Heart right ventricle (tissue), 16 donors: ENCODE data around the gene FBN1. TPM values are rescaled to one million over a fixed set of nuclear protein-coding genes. Genes with fewer than 3 reads are reported as not detected.

ENCODE experiments used
- ATAC-seq, 8 donors: fragments of 200-7000 bp; cut with Tn5 transposase; one replicate each; pipeline ENCODE4 v1.9.1; 2020; ENCODE audit warnings: mild to moderate bottlenecking in 8 of 8, moderate library complexity in 8 of 8, moderate number of reproducible peaks in 1 of 8
- DNase-seq, 2 donors: peaks; one replicate each; pipeline ENCODE4 v3.0.0-alpha.2; 2020
- H3K27ac ChIP-seq, 10 donors: fragments of 200-600 bp; sonication (generic) in 2 of 10; one replicate each; pipeline versions ENCODE4 v1.5.0 to v1.8.0; 2020 to 2022; ENCODE audit warnings: mild to moderate bottlenecking in 3 of 10
- H3K27me3 ChIP-seq, 7 donors: fragments of 200-600 bp; one replicate each; pipeline ENCODE4 v1.8.0; 2021 to 2022; ENCODE audit warnings: mild to moderate bottlenecking in 2 of 7
- H3K36me3 ChIP-seq, 9 donors: fragments of 200-600 bp; sonication (generic) in 1 of 9; one replicate each; pipeline versions ENCODE4 v1.5.0 to v1.8.0; 2020 to 2022; ENCODE audit warnings: mild to moderate bottlenecking in 2 of 9
- H3K4me1 ChIP-seq, 9 donors: fragments of 200-600 bp; sonication (generic) in 1 of 9; one replicate each; pipeline versions ENCODE4 v1.5.0 to v1.8.0; 2020 to 2022; ENCODE audit warnings: mild to moderate bottlenecking in 4 of 9
- H3K4me3 ChIP-seq, 10 donors: fragments of 200-600 bp; sonication (generic) in 2 of 10; one replicate each; pipeline versions ENCODE4 v1.5.0 to v1.8.0; 2020 to 2022; ENCODE audit warnings: mild to moderate bottlenecking in 7 of 10, moderate library complexity in 2 of 10
- H3K9me3 ChIP-seq, 11 donors: fragments of 200-600 bp in 10 of 11; sonication (generic) in 2 of 11; one replicate each; pipeline versions ENCODE4 v1.5.0 to v1.8.0; 2013 to 2022; ENCODE audit warnings: mild to moderate bottlenecking in 2 of 11, control low read depth in 1 of 11, moderate library complexity in 1 of 11
- WGBS, 2 donors: extraction: QIAGEN DNeasy Blood & Tissue Kit; methylation state at CpG; one replicate each; pipeline ENCODE4 v1.1.7; 2013; ENCODE audit warnings: inconsistent platforms in 1 of 2; 5-methylcytosine and 5-hydroxymethylcytosine counted together
- intact Hi-C, 10 donors: fragments of 100-400 bp; cut with DNase I; formaldehyde crosslinking; loops; one replicate each; pipeline versions ENCODE4 v1.11.1 to v1.14.2; 2022
- polyA plus RNA-seq, 2 donors: library from polyadenylated mRNA; stranded (reverse); fragments of 200-250 nt; gene quantifications; one replicate each; pipeline ENCODE4 v1.2.3, GENCODE V29; 2013
- total RNA-seq, 10 donors: library from RNA; stranded (reverse); fragmentation: NEBNext Ultra II Directional in 3 of 10; extraction: Animal tissue kit (Norgen Biotek cat#: 25700) in 3 of 10; gene quantifications; one replicate each; pipeline versions ENCODE4 v1.2.1 to v1.2.4, GENCODE V29; 2021 to 2023
- TF ChIP-seq, protein P1 (sequence below), 9 donors: fragments of 200-600 bp; sonication (generic) in 2 of 9; IDR thresholded peaks; one replicate each; pipeline versions ENCODE4 v1.5.0 to v1.8.0; 2021 to 2022; ENCODE audit warnings: antibody characterized with exemption in 9 of 9, mild to moderate bottlenecking in 5 of 9, moderate library complexity in 1 of 9
- donor health status: Arrhythmogenic right ventricular cardiomyopathy.
- donor health status: ischemic (EF 13 %, LVEDD 7.1; RV severe dilation, severe dysfunction).
- donor health status: healthy with polysubstance abuse.
- donor health status: DM: no; HTN: yes; CAD: no.
- donor health status: DM: no; HTN: no; CAD: no.
- donor health status: ischemic (EF 25% LVEDD 6.9; RV normal size, moderate dysfunction).
- donor health status: ischemic (EF 25% LVEDD 5.7; RV mildly dilated, moderate dysfunction).
- donor health status: healthy.
- donor health status: DM: yes; HTN: yes; CAD: no.
- donor health status: Ischemic cardiomyopathy.
- donor health status: ischemic (EF 35%, LVEDD 5.7; RV mildly dilated, moderate dysfunction).
- donor health status: nonischemic (EF 11% LVEDD 7.7; RV severe dilation, severe dysfunction).
- donor health status: DM: yes; HTN: yes; CAD: no.
- donor health status: PGD.
- donor health status: ischemic (EF 29% LVEDD 5.4; RV normal size, mild dysfunction).
- donor health status: nonischemic (EF 23%, LVEDD 6.1; RV moderate dilation, normal function).

Gene FBN1
- total and polyA plus RNA-seq, 12 donors: 7.0 to 116 (median 31.1) TPM

DNA sequence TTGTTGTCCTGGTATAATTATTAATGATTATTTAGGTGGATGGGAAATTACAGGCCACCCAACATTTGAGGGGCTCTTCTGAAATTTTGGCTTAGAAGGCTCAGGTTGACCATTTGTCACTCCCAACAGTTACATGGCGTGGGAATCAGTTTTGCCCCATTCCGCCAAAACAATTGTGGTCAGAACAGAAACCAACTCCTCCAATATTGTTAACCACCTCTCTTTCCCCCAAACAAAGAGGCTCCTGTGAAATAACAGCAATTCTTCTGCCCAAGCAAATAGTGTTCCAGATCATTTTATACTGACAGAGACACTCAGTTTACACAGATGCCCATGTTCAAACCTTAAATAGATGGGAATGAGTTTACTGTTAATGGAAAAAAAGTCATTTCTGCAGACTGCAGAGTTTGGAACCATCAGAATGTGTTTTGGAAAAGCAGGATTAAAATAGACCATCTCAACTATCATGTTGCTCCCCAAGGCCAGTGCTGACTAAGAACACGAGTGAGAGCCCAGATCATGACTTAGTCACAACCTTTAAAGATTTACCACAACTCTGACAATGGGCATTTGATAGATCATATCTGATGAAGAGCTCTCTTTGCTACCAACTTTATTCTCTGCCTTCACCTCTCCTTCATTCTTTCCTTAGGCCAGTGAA, 212.2 kb downstream of the FBN1 start:
- TF ChIP-seq, protein P1, sequence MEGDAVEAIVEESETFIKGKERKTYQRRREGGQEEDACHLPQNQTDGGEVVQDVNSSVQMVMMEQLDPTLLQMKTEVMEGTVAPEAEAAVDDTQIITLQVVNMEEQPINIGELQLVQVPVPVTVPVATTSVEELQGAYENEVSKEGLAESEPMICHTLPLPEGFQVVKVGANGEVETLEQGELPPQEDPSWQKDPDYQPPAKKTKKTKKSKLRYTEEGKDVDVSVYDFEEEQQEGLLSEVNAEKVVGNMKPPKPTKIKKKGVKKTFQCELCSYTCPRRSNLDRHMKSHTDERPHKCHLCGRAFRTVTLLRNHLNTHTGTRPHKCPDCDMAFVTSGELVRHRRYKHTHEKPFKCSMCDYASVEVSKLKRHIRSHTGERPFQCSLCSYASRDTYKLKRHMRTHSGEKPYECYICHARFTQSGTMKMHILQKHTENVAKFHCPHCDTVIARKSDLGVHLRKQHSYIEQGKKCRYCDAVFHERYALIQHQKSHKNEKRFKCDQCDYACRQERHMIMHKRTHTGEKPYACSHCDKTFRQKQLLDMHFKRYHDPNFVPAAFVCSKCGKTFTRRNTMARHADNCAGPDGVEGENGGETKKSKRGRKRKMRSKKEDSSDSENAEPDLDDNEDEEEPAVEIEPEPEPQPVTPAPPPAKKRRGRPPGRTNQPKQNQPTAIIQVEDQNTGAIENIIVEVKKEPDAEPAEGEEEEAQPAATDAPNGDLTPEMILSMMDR (IDR thresholded peaks at IDR 0.05): no peak
- Histone ChIP-seq H3K4me3 (no peak overlapping the region), H3K27me3 (no peaks in the 10 kb centered on the region), H3K27ac (no peak overlapping the region), H3K9me3 (no peaks in the 10 kb centered on the region), H3K4me1 (no peaks in the 10 kb centered on the region), H3K36me3 (peaks cover 0 to 100% (median 45%) of the 10 kb centered on the region in 9 donors)
- ATAC-seq: no peak
- 92 to 96% methylated on average over 3 of the region's 3 CpGs for WGBS, 2 donors
- intact Hi-C loops: no loop called here
- no peak for DNase-seq

DNA sequence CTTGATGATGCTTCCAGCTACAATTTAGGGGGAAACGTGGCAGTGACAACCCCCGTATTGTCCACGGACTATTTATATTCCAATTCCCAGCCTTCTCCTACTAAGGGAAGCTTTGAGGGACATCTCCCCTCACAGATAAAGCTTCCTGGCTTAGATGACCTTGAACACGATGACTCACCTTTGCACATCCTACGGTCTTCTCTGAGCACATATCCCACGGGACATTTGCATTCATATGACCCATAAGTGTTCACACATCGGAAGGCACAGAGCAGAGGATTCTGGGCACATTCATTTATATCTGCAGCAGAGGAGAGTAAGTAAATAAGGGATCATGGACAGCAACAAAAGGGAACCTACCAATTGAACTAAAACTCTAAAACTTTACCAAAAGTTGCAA, 212.8 kb downstream of the FBN1 start:
- TF ChIP-seq, protein P1 (IDR thresholded peaks at IDR 0.05): no peak
- no peak for ATAC-seq
- H3K4me1 ChIP-seq: no peaks in the 10 kb centered on the region
- H3K36me3 ChIP-seq: peaks cover 0 to 100% (median 45%) of the 10 kb centered on the region in 9 donors
- H3K9me3 ChIP-seq: no peaks in the 10 kb centered on the region
- no peak overlapping the region for H3K4me3 ChIP-seq
- intact Hi-C loops: no loop called here
- H3K27me3 ChIP-seq: no peaks in the 10 kb centered on the region
- DNase-seq: no peak
- 70 to 75% methylated on average over 7 of the region's 7 CpGs for WGBS, 2 donors
- no peak overlapping the region for H3K27ac ChIP-seq

DNA sequence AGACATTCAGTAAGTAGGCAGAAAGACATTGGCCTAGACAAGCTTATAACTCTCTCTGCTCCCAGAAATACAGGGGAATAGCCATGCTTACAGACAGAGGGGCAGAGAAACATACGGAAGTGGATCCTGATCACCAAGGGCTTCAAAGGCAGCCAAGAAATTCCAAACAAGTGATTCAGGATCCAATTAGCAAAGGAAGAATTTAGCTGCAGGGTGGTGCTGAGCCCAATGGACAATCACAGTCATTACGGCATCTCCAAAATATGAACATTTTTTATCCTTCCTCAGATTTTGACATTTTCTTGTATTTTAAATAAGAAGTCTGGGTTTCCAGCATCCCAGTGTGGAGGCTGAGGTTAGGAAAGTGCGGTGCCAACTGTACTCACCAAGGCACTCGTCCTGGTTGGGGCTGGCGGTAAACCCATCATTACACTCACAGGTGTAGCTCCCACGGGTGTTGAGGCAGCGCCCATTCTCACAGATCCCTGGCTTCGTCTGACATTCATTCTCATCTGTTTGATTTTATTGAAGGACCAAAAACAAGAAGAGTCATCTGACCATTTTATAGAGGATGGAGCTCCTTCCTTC, 217.5 kb downstream of the FBN1 start:
- TF ChIP-seq, protein P1 (IDR thresholded peaks at IDR 0.05): no peak
- peak overlapping the region in 2 of 10 donors; percentile 7 to 9 for H3K27ac ChIP-seq
- no peak for DNase-seq
- H3K36me3 ChIP-seq: peaks cover 0 to 100% (median 28%) of the 10 kb centered on the region in 9 donors
- 72 to 74% methylated on average over 8 of the region's 8 CpGs for whole genome bisulfite sequencing, 2 donors
- intact Hi-C loops: no loop called here
- ATAC-seq: no peak
- no peaks in the 10 kb centered on the region for H3K9me3 ChIP-seq
- H3K27me3 ChIP-seq: no peaks in the 10 kb centered on the region
- no peaks in the 10 kb centered on the region for H3K4me1 ChIP-seq
- no peak overlapping the region for H3K4me3 ChIP-seq

DNA sequence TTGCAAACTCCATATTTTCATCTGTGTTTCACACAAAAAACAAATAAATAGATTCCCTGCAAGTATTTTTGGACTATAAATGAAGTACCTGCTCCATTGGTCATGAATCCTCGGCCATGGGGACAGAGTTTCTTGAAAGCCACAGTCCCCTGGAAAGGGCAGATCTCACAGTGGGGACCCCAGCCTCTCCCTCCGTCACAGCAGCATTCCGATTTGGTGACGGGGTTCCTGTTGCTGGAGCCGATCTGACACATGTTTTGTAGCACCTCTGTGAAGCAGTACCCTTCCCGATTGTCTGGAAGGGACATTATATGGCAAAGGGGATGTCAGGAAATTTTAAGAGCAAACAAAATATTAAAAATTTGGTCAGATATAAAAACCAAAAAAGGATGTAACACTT, 218.0 kb downstream of the FBN1 start:
- Histone ChIP-seq H3K4me3 (no peak overlapping the region), H3K27me3 (no peaks in the 10 kb centered on the region), H3K4me1 (no peaks in the 10 kb centered on the region), H3K9me3 (no peaks in the 10 kb centered on the region), H3K27ac (peak overlapping the region in 1 of 10 donors; percentile 9), H3K36me3 (peaks cover 0 to 100% (median 26%) of the 10 kb centered on the region in 9 donors)
- no peak for DNase-seq
- no peak for ATAC-seq
- 78 to 81% methylated on average over 6 of the region's 6 CpGs for WGBS, 2 donors
- TF ChIP-seq, protein P1 (IDR thresholded peaks at IDR 0.05): no peak
- intact Hi-C loops: no loop called here
